ENCODE data around the gene TOMM5. TPM values are rescaled to one million over a fixed set of nuclear protein-coding genes. Genes with fewer than 3 reads are reported as not detected.

TOMM5 gene
- total RNA-seq, 4 donors from 2014 or later, result 25.1 to 129 (median 105) TPM

DNA sequence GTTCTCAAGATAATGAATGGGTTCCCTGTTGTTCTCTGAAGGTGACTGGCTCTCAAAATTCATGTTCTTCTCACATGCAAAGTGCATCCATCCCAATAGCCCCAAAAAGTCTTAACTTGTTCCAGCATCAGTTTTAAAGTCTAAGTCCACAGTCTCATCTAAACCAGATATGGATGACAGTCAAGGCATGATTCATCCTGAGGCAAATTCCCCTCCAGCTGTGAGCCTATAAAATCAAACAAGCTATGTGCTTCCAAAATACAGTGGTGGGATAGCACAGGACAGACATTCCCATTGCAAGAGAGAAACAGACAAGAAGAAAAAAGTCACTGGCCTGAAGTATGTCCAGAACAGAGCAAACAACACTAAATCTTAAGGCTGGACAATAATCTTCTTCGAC is 41.6 kb downstream of the TOMM5 start:
- no peak overlapping the region for H3K4me3 ChIP-seq

GRCh38 chr9:37549527-37549926 is 42.9 kb downstream of the TOMM5 start:
- Histone ChIP-seq H3K27me3 (no peaks in the 10 kb centered on the region), H3K27ac (no peak overlapping the region), H3K4me1 (peaks cover 0 to 9% (median 0%) of the 10 kb centered on the region in 3 donors), H3K9me3 (no peaks in the 10 kb centered on the region), H3K36me3 (no peaks in the 10 kb centered on the region), H3K4me3 (no peak overlapping the region)
- TF ChIP-seq POLR2A (IDR thresholded peaks at IDR 0.05), result no peak
- TF ChIP-seq, protein P1, sequence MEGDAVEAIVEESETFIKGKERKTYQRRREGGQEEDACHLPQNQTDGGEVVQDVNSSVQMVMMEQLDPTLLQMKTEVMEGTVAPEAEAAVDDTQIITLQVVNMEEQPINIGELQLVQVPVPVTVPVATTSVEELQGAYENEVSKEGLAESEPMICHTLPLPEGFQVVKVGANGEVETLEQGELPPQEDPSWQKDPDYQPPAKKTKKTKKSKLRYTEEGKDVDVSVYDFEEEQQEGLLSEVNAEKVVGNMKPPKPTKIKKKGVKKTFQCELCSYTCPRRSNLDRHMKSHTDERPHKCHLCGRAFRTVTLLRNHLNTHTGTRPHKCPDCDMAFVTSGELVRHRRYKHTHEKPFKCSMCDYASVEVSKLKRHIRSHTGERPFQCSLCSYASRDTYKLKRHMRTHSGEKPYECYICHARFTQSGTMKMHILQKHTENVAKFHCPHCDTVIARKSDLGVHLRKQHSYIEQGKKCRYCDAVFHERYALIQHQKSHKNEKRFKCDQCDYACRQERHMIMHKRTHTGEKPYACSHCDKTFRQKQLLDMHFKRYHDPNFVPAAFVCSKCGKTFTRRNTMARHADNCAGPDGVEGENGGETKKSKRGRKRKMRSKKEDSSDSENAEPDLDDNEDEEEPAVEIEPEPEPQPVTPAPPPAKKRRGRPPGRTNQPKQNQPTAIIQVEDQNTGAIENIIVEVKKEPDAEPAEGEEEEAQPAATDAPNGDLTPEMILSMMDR (IDR thresholded peaks at IDR 0.05), result no peak
- intact Hi-C loops (cut with DNase I), result no loop called here
- DNase-seq, result no peak

More for the DNA sequence above, 41.6 kb downstream of the TOMM5 start:
- Histone ChIP-seq H3K27ac (no peak overlapping the region), H3K27me3 (no peaks in the 10 kb centered on the region), H3K4me1 (peaks cover 0 to 9% (median 0%) of the 10 kb centered on the region in 3 donors), H3K9me3 (no peaks in the 10 kb centered on the region), H3K36me3 (no peaks in the 10 kb centered on the region)
- TF ChIP-seq, protein P1 (IDR thresholded peaks at IDR 0.05), result no peak
- 67 to 86% methylated on average over 1 of the region's 1 CpG for WGBS, 2 donors
- DNase-seq, result no peak
- intact Hi-C loops (cut with DNase I), result no loop called here

GRCh38 chr9:37547328-37547878 is 45.0 kb downstream of the TOMM5 start:
- Histone ChIP-seq H3K4me3 (no peak overlapping the region), H3K27me3 (no peaks in the 10 kb centered on the region), H3K4me1 (peaks cover 0 to 20% (median 0%) of the 10 kb centered on the region in 3 donors), H3K27ac (no peak overlapping the region), H3K36me3 (no peaks in the 10 kb centered on the region), H3K9me3 (no peaks in the 10 kb centered on the region)
- intact Hi-C loops (cut with DNase I), result no loop called here
- DNase-seq, result no peak
- TF ChIP-seq, protein P1 (IDR thresholded peaks at IDR 0.05), result no peak
- WGBS, 2 donors, result 85 to 96% methylated on average over 5 of the region's 5 CpGs

DNA sequence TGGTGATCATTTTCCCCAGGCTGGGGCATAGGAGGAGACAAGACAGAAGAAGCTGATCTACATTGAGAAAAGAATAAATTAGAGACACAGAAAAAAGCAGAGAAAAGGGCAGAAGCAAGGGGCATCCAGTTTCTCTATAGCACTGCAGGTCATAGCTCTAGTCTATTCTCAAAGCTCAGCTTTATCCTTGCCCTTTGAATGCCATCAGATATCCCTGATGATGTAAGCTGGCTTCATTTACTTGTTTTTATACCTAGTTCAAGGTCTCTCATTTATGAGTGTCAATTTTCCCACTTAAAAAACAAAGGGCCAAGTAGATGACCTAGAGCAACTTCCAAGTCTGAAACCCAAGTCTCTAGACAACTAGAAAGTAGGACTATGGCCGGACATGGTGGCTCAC is 48.9 kb downstream of the TOMM5 start:
- no peak for DNase-seq
- Histone ChIP-seq H3K36me3 (peaks cover 0 to 20% (median 0%) of the 10 kb centered on the region in 3 donors), H3K9me3 (no peaks in the 10 kb centered on the region), H3K27me3 (no peaks in the 10 kb centered on the region), H3K4me3 (no peak overlapping the region), H3K27ac (no peak overlapping the region), H3K4me1 (peaks cover 7 to 43% (median 9%) of the 10 kb centered on the region in 3 donors)
- intact Hi-C loops (cut with DNase I), result no loop called here
- TF ChIP-seq, protein P1 (IDR thresholded peaks at IDR 0.05), result no peak
- TF ChIP-seq POLR2A (IDR thresholded peaks at IDR 0.05), result no peak
- WGBS, 2 donors, result no CpG with 5 or more reads among the region's 1 CpG

- Histone ChIP-seq H3K4me3 (no peak overlapping the region), H3K4me1 (peaks cover 7 to 43% (median 9%) of the 10 kb centered on the region in 3 donors), H3K9me3 (no peaks in the 10 kb centered on the region), H3K27me3 (no peaks in the 10 kb centered on the region), H3K36me3 (peaks cover 0 to 26% (median 0%) of the 10 kb centered on the region in 3 donors), H3K27ac (no peak overlapping the region)
- TF ChIP-seq, protein P1 (IDR thresholded peaks at IDR 0.05), result no peak
- no peak for TF ChIP-seq POLR2A (IDR thresholded peaks at IDR 0.05)
- WGBS, 2 donors, result 0 to 29% methylated on average over 1 of the region's 1 CpG
- intact Hi-C loops (cut with DNase I), result no loop called here
- DNase-seq, result no peak
Measured at GRCh38 chr9:37542895-37543294, 49.5 kb downstream of the TOMM5 start.
